Smooth muscle cell (in vitro differentiated cells): Measurements from ENCODE around the gene RNF17. TPM values are rescaled to one million over a fixed set of nuclear protein-coding genes. Genes with fewer than 3 reads are reported as not detected.
A peak's percentile ranks its signal among the peaks of the same experiment; 100 is the strongest.

Experiments
- DNase-seq: peaks from one replicate; lab custom pipeline; 2025; ENCODE audit not compliant: unreplicated experiment; lab: John Stamatoyannopoulos, UW
- H2AFZ ChIP-seq: fragments of 200-600 bp; sonication (generic); 2 replicates; pipeline ENCODE4 v1.6.0; 2016; ENCODE audit warnings: antibody characterized with exemption, low read depth, mild to moderate bottlenecking
- H3F3A ChIP-seq: fragments of 200-600 bp; sonication (generic); 2 replicates; pipeline ENCODE4 v1.6.0; 2017; ENCODE audit warnings: antibody characterized with exemption, low read depth
- H3K27ac ChIP-seq: fragments of 200-600 bp; sonication (generic); 2 replicates; pipeline ENCODE4 v1.5.1; 2016; ENCODE audit warnings: low read depth, mild to moderate bottlenecking
- H3K27me3 ChIP-seq: fragments of 200-600 bp; sonication (generic); 2 replicates; pipeline ENCODE4 v1.6.1; 2016; ENCODE audit warnings: low read depth, mild to moderate bottlenecking
- H3K36me3 ChIP-seq: fragments of 200-600 bp; sonication (generic); 2 replicates; pipeline ENCODE4 v1.5.1; 2016; ENCODE audit warnings: low read depth
- H3K4me1 ChIP-seq: fragments of 200-600 bp; sonication (generic); 2 replicates; pipeline ENCODE4 v1.5.1; 2016; ENCODE audit warnings: low read depth
- H3K4me2 ChIP-seq: fragments of 200-600 bp; sonication (generic); 2 replicates; pipeline ENCODE4 v1.6.0; 2016; ENCODE audit warnings: mild to moderate bottlenecking
- H3K4me3 ChIP-seq: fragments of 200-600 bp; sonication (generic); 2 replicates; pipeline ENCODE4 v1.5.1; 2016; ENCODE audit warnings: mild to moderate bottlenecking
- H3K79me2 ChIP-seq: fragments of 200-600 bp; sonication (generic); 2 replicates; pipeline ENCODE4 v1.6.0; 2016; ENCODE audit warnings: low read depth, mild to moderate bottlenecking
- H3K9ac ChIP-seq: fragments of 200-600 bp; sonication (generic); 2 replicates; pipeline ENCODE4 v1.6.0; 2016; ENCODE audit warnings: low read depth
- H3K9me3 ChIP-seq: fragments of 200-600 bp; sonication (generic); replicated peaks from 2 replicates; pipeline ENCODE4 v1.5.1; 2016; ENCODE audit warnings: low read depth
- H4K20me1 ChIP-seq: fragments of 200-600 bp; sonication (generic); 2 replicates; pipeline ENCODE4 v1.6.0; 2016; ENCODE audit warnings: low read depth
- WGBS: methylation state at CpG from one replicate; pipeline ENCODE4 v1.1.7; 2016; ENCODE audit warnings: low lambda C conversion rate; 5-methylcytosine and 5-hydroxymethylcytosine counted together
- polyA plus RNA-seq: library from polyadenylated mRNA; unstranded; fragments of >200 nt; fragmentation: Nextera tagmentation; extraction: Ambion mirVana; gene quantifications from 2 replicates; pipeline ENCODE4 v1.2.1, GENCODE V29; 2016
- total RNA-seq: library from RNA; depleted of rRNA; stranded (reverse); fragments of >200 nt; gene quantifications from 2 replicates; pipeline ENCODE4 v1.2.3, GENCODE V29; 2014
- TF ChIP-seq, protein P1 (sequence below): fragments of 200-600 bp; sonication (generic); IDR thresholded peaks from 2 replicates; pipeline ENCODE4 v1.5.1; 2017; ENCODE audit warnings: borderline replicate concordance, mild to moderate bottlenecking, antibody characterized with exemption; ENCODE audit not compliant: insufficient read depth, poor library complexity, severe bottlenecking

The RNF17 gene
- total and polyA plus RNA-seq, 2 experiments from 2014 or later, result not detected

- no peak for DNase-seq
- H3K27ac ChIP-seq, result no peak overlapping the region
Observed at GRCh38 chr13:24744247-24744646, 19.7 kb upstream of the RNF17 start.

DNA sequence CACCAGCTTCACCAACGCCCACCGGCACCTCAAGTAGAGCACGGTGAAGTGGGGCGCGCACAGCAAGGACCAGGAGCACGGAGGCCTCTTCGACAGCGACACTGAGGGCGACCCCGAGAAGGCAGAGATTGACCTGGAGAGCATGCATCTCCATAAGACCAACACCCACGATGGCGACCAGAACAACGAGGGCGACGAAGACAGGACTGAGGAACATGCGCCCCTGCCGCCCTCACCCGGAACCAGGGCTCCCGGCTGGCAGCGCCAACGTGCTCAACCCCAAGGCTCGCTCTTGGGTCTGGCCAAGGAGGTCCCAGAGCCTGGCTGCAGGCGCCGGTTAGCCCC lies 18.5 kb upstream of the RNF17 start:
- DNase-seq, result no peak
- WGBS, result 69% methylated on average over 23 of the region's 24 CpGs
- Histone ChIP-seq H3K9me3 (no peaks in the 10 kb centered on the region), H3K4me3 (no peak overlapping the region), H3K27me3 (peaks cover 76% of the 10 kb centered on the region), H3K4me2 (peak overlapping the region; percentile 92), H3K27ac (no peak overlapping the region), H4K20me1 (no peaks in the 10 kb centered on the region), H3K79me2 (no peaks in the 10 kb centered on the region), H3K9ac (no peak overlapping the region), H3K36me3 (no peaks in the 10 kb centered on the region), H3F3A (no peaks in the 10 kb centered on the region), H3K4me1 (peaks cover 13% of the 10 kb centered on the region), H2AFZ (no peak overlapping the region)
- TF ChIP-seq, protein P1, sequence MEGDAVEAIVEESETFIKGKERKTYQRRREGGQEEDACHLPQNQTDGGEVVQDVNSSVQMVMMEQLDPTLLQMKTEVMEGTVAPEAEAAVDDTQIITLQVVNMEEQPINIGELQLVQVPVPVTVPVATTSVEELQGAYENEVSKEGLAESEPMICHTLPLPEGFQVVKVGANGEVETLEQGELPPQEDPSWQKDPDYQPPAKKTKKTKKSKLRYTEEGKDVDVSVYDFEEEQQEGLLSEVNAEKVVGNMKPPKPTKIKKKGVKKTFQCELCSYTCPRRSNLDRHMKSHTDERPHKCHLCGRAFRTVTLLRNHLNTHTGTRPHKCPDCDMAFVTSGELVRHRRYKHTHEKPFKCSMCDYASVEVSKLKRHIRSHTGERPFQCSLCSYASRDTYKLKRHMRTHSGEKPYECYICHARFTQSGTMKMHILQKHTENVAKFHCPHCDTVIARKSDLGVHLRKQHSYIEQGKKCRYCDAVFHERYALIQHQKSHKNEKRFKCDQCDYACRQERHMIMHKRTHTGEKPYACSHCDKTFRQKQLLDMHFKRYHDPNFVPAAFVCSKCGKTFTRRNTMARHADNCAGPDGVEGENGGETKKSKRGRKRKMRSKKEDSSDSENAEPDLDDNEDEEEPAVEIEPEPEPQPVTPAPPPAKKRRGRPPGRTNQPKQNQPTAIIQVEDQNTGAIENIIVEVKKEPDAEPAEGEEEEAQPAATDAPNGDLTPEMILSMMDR, result no peak

More at GRCh38 chr13:24744247-24744646, 19.7 kb upstream of the RNF17 start:
- Histone ChIP-seq H4K20me1 (no peaks in the 10 kb centered on the region), H3K9ac (no peak overlapping the region), H3F3A (no peaks in the 10 kb centered on the region), H3K4me1 (peaks cover 13% of the 10 kb centered on the region), H3K4me2 (no peak overlapping the region), H2AFZ (no peak overlapping the region), H3K79me2 (no peaks in the 10 kb centered on the region), H3K36me3 (no peaks in the 10 kb centered on the region), H3K4me3 (no peak overlapping the region), H3K27me3 (peaks cover 64% of the 10 kb centered on the region), H3K9me3 (no peaks in the 10 kb centered on the region)
- 81% methylated on average over 6 of the region's 6 CpGs for WGBS
- TF ChIP-seq, protein P1, result no peak

DNA sequence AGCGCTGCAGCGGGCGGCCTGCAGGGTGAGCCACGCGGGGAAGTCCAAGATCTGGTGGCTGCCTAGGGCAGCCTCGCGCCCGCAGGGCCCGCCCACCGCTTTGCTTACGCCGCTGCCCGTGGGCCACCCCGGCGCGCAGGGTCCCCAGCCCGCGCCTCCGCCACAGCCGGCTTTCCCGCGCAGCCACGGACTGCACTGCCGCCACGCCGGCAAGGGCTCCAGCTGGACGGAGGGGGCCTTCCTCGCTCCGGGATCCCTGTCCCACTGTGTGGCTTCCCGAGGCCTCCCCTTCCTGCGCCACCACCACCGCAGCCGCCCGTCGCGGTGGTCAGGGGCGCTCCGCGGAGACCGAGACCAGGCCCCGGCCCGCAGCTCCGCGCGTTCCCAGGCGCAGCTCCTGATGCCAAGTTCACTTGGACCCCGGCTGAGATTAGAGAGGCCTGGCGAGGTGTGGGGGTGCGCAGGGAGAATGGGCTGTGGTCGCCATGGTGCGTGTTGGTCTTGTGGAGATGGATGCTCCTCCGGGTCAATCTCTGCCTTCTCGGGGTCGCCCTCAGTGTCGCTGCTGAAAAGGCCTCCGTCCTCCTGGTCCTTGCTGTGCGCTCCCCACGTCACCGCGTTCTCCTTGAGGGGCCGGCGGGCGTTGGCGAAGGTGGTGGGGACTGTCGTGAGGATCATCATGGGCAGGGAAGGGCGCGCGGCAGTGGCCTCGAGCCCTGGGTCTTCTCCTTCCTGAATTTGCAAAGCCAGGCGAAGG lies 17.9 kb upstream of the RNF17 start:
- no peak overlapping the region for H3K9ac ChIP-seq
- WGBS, result 7% methylated on average over 51 of the region's 70 CpGs
- no peak overlapping the region for H3K27ac ChIP-seq
- no peaks in the 10 kb centered on the region for H3K36me3 ChIP-seq
- no peaks in the 10 kb centered on the region for H3K79me2 ChIP-seq
- H3K4me2 ChIP-seq, result peak overlapping the region; percentile 92
- DNase-seq, result no peak
- H3K4me3 ChIP-seq, result peak overlapping the region; percentile 51
- no peaks in the 10 kb centered on the region for H4K20me1 ChIP-seq
- peaks cover 13% of the 10 kb centered on the region for H3K4me1 ChIP-seq
- peak overlapping the region; percentile 37 for H2AFZ ChIP-seq
- H3F3A ChIP-seq, result no peaks in the 10 kb centered on the region
- peaks cover 82% of the 10 kb centered on the region for H3K27me3 ChIP-seq
- TF ChIP-seq, protein P1, result no peak
- no peaks in the 10 kb centered on the region for H3K9me3 ChIP-seq
